Fibroblast of villous mesenchyme (primary cell): ENCODE measurements around the gene SNX10. TPM values are rescaled to one million over a fixed set of nuclear protein-coding genes. Genes with fewer than 3 reads are reported as not detected.

Source experiments
- DNase-seq: peaks from one replicate; pipeline ENCODE4 v3.0.0-alpha.2; 2010; ENCODE audit warnings: low read depth
- H3K4me3 ChIP-seq: 2 replicates; pipeline ENCODE4 v1.5.1; 2011; ENCODE audit warnings: low read depth, mild to moderate bottlenecking, low read length
- CTCF ChIP-seq: IDR thresholded peaks from 2 replicates; pipeline ENCODE4 v1.5.1; 2012; ENCODE audit warnings: low read depth, mild to moderate bottlenecking, low read length; ENCODE audit not compliant: insufficient read depth
- total RNA-seq: library from RNA; depleted of rRNA; stranded (reverse); fragments of >200 nt; gene quantifications from 2 replicates; pipeline ENCODE4 v1.2.3, GENCODE V29; 2012

Gene SNX10
- total RNA-seq, 1 donor = 0.86 TPM

- H3K4me3 ChIP-seq = peak overlapping the region; percentile 58
- no peak for TF ChIP-seq CTCF
- DNase-seq = no peak
These were observed 106.2 kb downstream of the SNX10 start for GRCh38 chr7:26397796-26398426.

GRCh38 chr7:26398427-26398755, 106.7 kb downstream of the SNX10 start:
- TF ChIP-seq CTCF = no peak
- DNase-seq = peak; percentile 16
- H3K4me3 ChIP-seq = peak overlapping the region; percentile 58

- no peak for TF ChIP-seq CTCF
- H3K4me3 ChIP-seq = peak overlapping the region; percentile 58
- DNase-seq = peak; percentile 45
These were observed 107.3 kb downstream of the SNX10 start for GRCh38 chr7:26398756-26399509.

GRCh38 chr7:26399736-26400135, 108.1 kb downstream of the SNX10 start:
- TF ChIP-seq CTCF = no peak
- DNase-seq = no peak
- no peak overlapping the region for H3K4me3 ChIP-seq

GRCh38 chr7:26403640-26404039, 112.0 kb downstream of the SNX10 start:
- no peak for TF ChIP-seq CTCF
- H3K4me3 ChIP-seq = no peak overlapping the region
- DNase-seq = no peak

- no peak for TF ChIP-seq CTCF
- no peak for DNase-seq
These were observed 112.7 kb downstream of the SNX10 start for GRCh38 chr7:26404189-26404996.

More at GRCh38 chr7:26404189-26404996, 112.7 kb downstream of the SNX10 start:
- H3K4me3 ChIP-seq = no peak overlapping the region
